GM12878 (cell line): ENCODE results near the gene LEKR1.

Experiments
- E2F8 ChIP-seq: fragments of 450-650 bp; IDR thresholded peaks from 2 replicates; pipeline ENCODE4 v1.6.1; 2018; ENCODE audit warnings: mild to moderate bottlenecking, low read depth, moderate library complexity; ENCODE audit not compliant: partially characterized antibody
- EZH2 ChIP-seq: IDR thresholded peaks from 2 replicates; pipeline ENCODE4 v1.6.1; 2012; ENCODE audit warnings: low read depth, mild to moderate bottlenecking, control low read depth, inconsistent platforms, low read length, borderline replicate concordance; ENCODE audit not compliant: control insufficient read depth
- GABPA ChIP-seq: IDR thresholded peaks from 2 replicates; pipeline ENCODE4 v1.6.1; 2014; ENCODE audit warnings: antibody characterized with exemption, low read depth, mild to moderate bottlenecking, inconsistent platforms
- MAX ChIP-seq: IDR thresholded peaks from 2 replicates; pipeline ENCODE4 v1.6.1; 2012; ENCODE audit warnings: low read depth, low read length, improper control_type of control experiment
- MYC ChIP-seq: IDR thresholded peaks from 2 replicates; pipeline ENCODE4 v1.6.1; 2011; ENCODE audit warnings: mild to moderate bottlenecking, low read length, moderate library complexity, inconsistent platforms; ENCODE audit not compliant: insufficient read depth, insufficient replicate concordance, insufficient read length, severe bottlenecking
- NR2F1 ChIP-seq: fragments of 450-650 bp; conservative IDR thresholded peaks from 2 replicates; pipeline ENCODE4 v1.6.1; 2017; ENCODE audit warnings: mild to moderate bottlenecking
- POLR2AphosphoS5 ChIP-seq: IDR thresholded peaks from 2 replicates; pipeline ENCODE4 v1.6.1; 2011; ENCODE audit warnings: mild to moderate bottlenecking, low read length, inconsistent platforms
- RCOR1 ChIP-seq: conservative IDR thresholded peaks from 2 replicates; pipeline ENCODE4 v1.6.1; 2012; ENCODE audit warnings: low read depth, low read length, improper control_type of control experiment
- ZBTB33 ChIP-seq: fragments of 450-650 bp; IDR thresholded peaks from 2 replicates; pipeline ENCODE4 v1.6.1; 2017; ENCODE audit warnings: mild to moderate bottlenecking
- ZNF687 ChIP-seq: fragments of 450-650 bp; IDR thresholded peaks from 2 replicates; pipeline ENCODE4 v1.6.1; 2017; ENCODE audit warnings: mild to moderate bottlenecking, moderate library complexity
- TF ChIP-seq, protein P1 (sequence below), 3 experiments: IDR thresholded peaks in 2 of 3; conservative IDR thresholded peaks in 1 of 3; 2 replicates each; pipeline ENCODE4 v1.5.1; 2011; ENCODE audit warnings: low read depth in 3 of 3, low read length in 3 of 3, mild to moderate bottlenecking in 3 of 3, control low read depth in 2 of 3, moderate library complexity in 2 of 3, inconsistent platforms in 1 of 3, mixed read lengths in 1 of 3; ENCODE audit not compliant: control insufficient read depth in 2 of 3, insufficient read depth in 1 of 3; ENCODE audit errors: extremely low read depth in 1 of 3
- TF ChIP-seq, protein P2 (sequence below): IDR thresholded peaks from 2 replicates; pipeline ENCODE4 v1.6.1; 2011; ENCODE audit warnings: mild to moderate bottlenecking, low read depth, low read length, moderate library complexity; ENCODE audit not compliant: insufficient replicate concordance

- TF ChIP-seq E2F8, result no peak
- TF ChIP-seq, protein P1, sequence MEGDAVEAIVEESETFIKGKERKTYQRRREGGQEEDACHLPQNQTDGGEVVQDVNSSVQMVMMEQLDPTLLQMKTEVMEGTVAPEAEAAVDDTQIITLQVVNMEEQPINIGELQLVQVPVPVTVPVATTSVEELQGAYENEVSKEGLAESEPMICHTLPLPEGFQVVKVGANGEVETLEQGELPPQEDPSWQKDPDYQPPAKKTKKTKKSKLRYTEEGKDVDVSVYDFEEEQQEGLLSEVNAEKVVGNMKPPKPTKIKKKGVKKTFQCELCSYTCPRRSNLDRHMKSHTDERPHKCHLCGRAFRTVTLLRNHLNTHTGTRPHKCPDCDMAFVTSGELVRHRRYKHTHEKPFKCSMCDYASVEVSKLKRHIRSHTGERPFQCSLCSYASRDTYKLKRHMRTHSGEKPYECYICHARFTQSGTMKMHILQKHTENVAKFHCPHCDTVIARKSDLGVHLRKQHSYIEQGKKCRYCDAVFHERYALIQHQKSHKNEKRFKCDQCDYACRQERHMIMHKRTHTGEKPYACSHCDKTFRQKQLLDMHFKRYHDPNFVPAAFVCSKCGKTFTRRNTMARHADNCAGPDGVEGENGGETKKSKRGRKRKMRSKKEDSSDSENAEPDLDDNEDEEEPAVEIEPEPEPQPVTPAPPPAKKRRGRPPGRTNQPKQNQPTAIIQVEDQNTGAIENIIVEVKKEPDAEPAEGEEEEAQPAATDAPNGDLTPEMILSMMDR (IDR thresholded peaks at IDR 0.05 in 2 of 3, conservative IDR thresholded peaks at IDR 0.05 in 1 of 3; ENCODE audit: control insufficient read depth in 2 of 3, extremely low read depth in 1 of 3, insufficient read depth in 1 of 3, low read depth in 3 of 3, low read length in 3 of 3), result peak; percentile 10 to 25 (median 18); a peak in 3 of 6 replicates
- TF ChIP-seq POLR2AphosphoS5, result no peak
- TF ChIP-seq RCOR1, result no peak
- TF ChIP-seq GABPA, result no peak
- TF ChIP-seq MAX, result no peak
- TF ChIP-seq, protein P2, sequence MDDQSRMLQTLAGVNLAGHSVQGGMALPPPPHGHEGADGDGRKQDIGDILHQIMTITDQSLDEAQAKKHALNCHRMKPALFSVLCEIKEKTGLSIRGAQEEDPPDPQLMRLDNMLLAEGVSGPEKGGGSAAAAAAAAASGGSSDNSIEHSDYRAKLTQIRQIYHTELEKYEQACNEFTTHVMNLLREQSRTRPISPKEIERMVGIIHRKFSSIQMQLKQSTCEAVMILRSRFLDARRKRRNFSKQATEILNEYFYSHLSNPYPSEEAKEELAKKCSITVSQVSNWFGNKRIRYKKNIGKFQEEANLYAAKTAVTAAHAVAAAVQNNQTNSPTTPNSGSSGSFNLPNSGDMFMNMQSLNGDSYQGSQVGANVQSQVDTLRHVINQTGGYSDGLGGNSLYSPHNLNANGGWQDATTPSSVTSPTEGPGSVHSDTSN, result no peak
- TF ChIP-seq ZBTB33, result no peak
- no peak for TF ChIP-seq EZH2
- peak; percentile 48 for TF ChIP-seq NR2F1
- no peak for TF ChIP-seq MYC
- no peak for TF ChIP-seq ZNF687
Observed at GRCh38 chr3:157067114-157067513, 241.0 kb downstream of the LEKR1 start.
